ENCODE measurements around the gene PLP1. TPM values are rescaled to one million over a fixed set of nuclear protein-coding genes. Genes with fewer than 3 reads are reported as not detected.

PLP1 gene
- total RNA-seq, 5 donors from 2014 or later (not counting 1 experiment from before 2014, with no cell fraction given), result not detected

Other genes with a start within 250 kb of the PLP1 start
- 10 to 100 TPM in 2 of 5 donors, 1 to 10 TPM in 3; 9.4 to 12.4 (median 9.4) TPM for gene TCEAL4, start 191.3 kb upstream of the PLP1 start, total RNA-seq
- gene TCEAL3, start 168.9 kb upstream of the PLP1 start, total RNA-seq, result 1 to 10 TPM; 4.3 to 6.8 (median 5.8) TPM
- gene TCEAL1, start 147.9 kb upstream of the PLP1 start, total RNA-seq, result 10 to 100 TPM in 1 of 5 donors, 1 to 10 TPM in 4; 5.0 to 10.0 (median 7.7) TPM
- 100 to 1,000 TPM in 2 of 5 donors, 10 to 100 TPM in 3; 72.4 to 152 (median 86.9) TPM for gene MORF4L2, start 90.1 kb upstream of the PLP1 start, total RNA-seq
- gene TMEM31, start 65.9 kb upstream of the PLP1 start, total RNA-seq, result not detected
- under 1 TPM; 0.15 to 0.41 (median 0.20) TPM for gene RAB9B, start 55.4 kb downstream of the PLP1 start, total RNA-seq
- 1 to 10 TPM; 4.1 to 9.1 (median 5.0) TPM for gene TMSB15B, start 185.8 kb downstream of the PLP1 start, total RNA-seq
- not detected for gene H2BW1, start 236.9 kb downstream of the PLP1 start, total RNA-seq